SH-SY5Y (cell line): ENCODE data around the gene FAP.

Source experiments
- GATA2 ChIP-seq: IDR thresholded peaks from 2 replicates; pipeline ENCODE4 v1.6.1; 2011; ENCODE audit warnings: mild to moderate bottlenecking, low read depth, low read length
- GATA3 ChIP-seq: IDR thresholded peaks from 2 replicates; pipeline ENCODE4 v1.6.1; 2011; ENCODE audit warnings: low read depth, mild to moderate bottlenecking, low read length, moderate library complexity

GRCh38 chr2:162241571-162241970 lies 1.7 kb downstream of the FAP start:
- TF ChIP-seq GATA2 (no peak), GATA3 (no peak)
